Osteocyte (in vitro differentiated cells): ENCODE measurements around the gene AP2B1. TPM values are rescaled to one million over a fixed set of nuclear protein-coding genes. Genes with fewer than 3 reads are reported as not detected.

ENCODE experiments used
- DNase-seq: peaks from one replicate; pipeline ENCODE4 v3.0.0; 2021; ENCODE audit warnings: mixed read lengths; ENCODE audit not compliant: unreplicated experiment; ENCODE audit errors: extremely low spot score
- H3K27ac Mint-ChIP-seq: one replicate; pipeline ENCODE4 v1.8.0; 2021; ENCODE audit warnings: mild to moderate bottlenecking, mixed read lengths; ENCODE audit not compliant: unreplicated experiment
- H3K27me3 Mint-ChIP-seq: one replicate; pipeline ENCODE4 v1.8.0; 2021; ENCODE audit warnings: mixed read lengths; ENCODE audit not compliant: unreplicated experiment
- H3K36me3 Mint-ChIP-seq: one replicate; pipeline ENCODE4 v1.8.0; 2021; ENCODE audit warnings: mixed read lengths; ENCODE audit not compliant: unreplicated experiment
- H3K4me1 Mint-ChIP-seq: one replicate; pipeline ENCODE4 v1.8.0; 2021; ENCODE audit warnings: mixed read lengths; ENCODE audit not compliant: unreplicated experiment
- H3K4me3 Mint-ChIP-seq: one replicate; pipeline ENCODE4 v1.8.0; 2021; ENCODE audit warnings: mild to moderate bottlenecking, moderate library complexity, mixed read lengths; ENCODE audit not compliant: unreplicated experiment
- H3K9me3 Mint-ChIP-seq: one replicate; pipeline ENCODE4 v1.8.0; 2021; ENCODE audit warnings: mixed read lengths; ENCODE audit not compliant: unreplicated experiment
- total RNA-seq: library from RNA; stranded (reverse); gene quantifications from 2 replicates; pipeline ENCODE4 v1.2.1, GENCODE V29; 2021
- TF ChIP-seq, protein P1 (sequence below): fragments of 200-600 bp; sonication (generic); IDR thresholded peaks from 2 replicates; pipeline ENCODE4 v1.5.0; 2021; ENCODE audit warnings: antibody characterized with exemption, mild to moderate bottlenecking, moderate library complexity

The AP2B1 gene
- total RNA-seq, 1 donor from 2014 or later: 201 TPM

DNA sequence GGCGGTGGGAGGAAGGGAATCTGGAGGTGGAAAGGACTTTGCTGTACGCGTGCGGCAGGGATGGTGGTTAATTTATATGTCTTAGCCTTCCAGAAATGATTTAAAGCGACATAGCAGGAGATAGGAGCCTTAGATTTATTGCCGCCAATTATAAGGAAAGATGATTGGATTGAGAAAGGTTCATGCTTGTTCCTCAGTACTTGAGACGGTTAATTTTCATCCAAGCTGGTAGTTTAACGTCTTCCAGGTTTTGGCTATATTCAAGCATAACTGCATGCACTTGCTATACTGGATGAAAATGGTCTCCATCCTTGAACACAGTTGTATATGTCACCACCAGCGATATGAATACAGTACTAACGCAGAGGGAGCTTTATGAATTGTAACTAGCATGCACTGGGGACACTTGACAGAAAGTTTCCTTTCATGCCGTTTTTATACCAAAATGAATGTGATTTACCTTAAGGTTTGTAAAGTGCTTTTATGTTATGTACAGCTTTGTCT, 8.1 kb upstream of the AP2B1 start:
- TF ChIP-seq, protein P1, sequence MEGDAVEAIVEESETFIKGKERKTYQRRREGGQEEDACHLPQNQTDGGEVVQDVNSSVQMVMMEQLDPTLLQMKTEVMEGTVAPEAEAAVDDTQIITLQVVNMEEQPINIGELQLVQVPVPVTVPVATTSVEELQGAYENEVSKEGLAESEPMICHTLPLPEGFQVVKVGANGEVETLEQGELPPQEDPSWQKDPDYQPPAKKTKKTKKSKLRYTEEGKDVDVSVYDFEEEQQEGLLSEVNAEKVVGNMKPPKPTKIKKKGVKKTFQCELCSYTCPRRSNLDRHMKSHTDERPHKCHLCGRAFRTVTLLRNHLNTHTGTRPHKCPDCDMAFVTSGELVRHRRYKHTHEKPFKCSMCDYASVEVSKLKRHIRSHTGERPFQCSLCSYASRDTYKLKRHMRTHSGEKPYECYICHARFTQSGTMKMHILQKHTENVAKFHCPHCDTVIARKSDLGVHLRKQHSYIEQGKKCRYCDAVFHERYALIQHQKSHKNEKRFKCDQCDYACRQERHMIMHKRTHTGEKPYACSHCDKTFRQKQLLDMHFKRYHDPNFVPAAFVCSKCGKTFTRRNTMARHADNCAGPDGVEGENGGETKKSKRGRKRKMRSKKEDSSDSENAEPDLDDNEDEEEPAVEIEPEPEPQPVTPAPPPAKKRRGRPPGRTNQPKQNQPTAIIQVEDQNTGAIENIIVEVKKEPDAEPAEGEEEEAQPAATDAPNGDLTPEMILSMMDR: no peak
- Mint-ChIP-seq H3K27me3 (peaks cover 7% of the 10 kb centered on the region), H3K27ac (peak overlapping the region; percentile 99)

DNA sequence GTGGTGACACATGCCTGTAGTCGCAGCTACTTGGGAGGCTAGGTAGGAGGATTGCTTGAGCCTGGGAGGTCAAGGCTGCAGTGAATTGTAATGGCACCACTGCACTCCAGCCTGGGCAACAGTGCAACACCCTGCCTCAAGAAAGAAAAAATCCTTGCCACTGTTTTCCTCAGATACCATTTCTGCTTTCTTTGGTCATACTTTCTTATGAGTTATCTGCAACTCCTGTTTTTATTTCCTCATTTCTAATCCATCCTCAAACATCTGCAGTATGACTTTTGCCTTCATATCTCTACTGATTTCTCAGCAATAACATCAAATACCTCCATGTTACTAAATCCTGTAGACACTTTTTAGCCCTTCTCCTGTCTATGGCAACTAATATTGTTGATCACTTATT, 3.1 kb upstream of the AP2B1 start:
- Mint-ChIP-seq H3K4me3 (no peak overlapping the region), H3K9me3 (no peaks in the 10 kb centered on the region), H3K27ac (no peak overlapping the region), H3K36me3 (no peaks in the 10 kb centered on the region), H3K27me3 (peaks cover 16% of the 10 kb centered on the region), H3K4me1 (peaks cover 27% of the 10 kb centered on the region)
- DNase-seq: no peak
- TF ChIP-seq, protein P1: no peak

More for the DNA sequence above, 8.1 kb upstream of the AP2B1 start:
- peaks cover 5% of the 10 kb centered on the region for H3K36me3 Mint-ChIP-seq
- DNase-seq: no peak
- H3K4me3 Mint-ChIP-seq: peak overlapping the region; percentile 95
- no peaks in the 10 kb centered on the region for H3K9me3 Mint-ChIP-seq
- peaks cover 25% of the 10 kb centered on the region for H3K4me1 Mint-ChIP-seq

DNA sequence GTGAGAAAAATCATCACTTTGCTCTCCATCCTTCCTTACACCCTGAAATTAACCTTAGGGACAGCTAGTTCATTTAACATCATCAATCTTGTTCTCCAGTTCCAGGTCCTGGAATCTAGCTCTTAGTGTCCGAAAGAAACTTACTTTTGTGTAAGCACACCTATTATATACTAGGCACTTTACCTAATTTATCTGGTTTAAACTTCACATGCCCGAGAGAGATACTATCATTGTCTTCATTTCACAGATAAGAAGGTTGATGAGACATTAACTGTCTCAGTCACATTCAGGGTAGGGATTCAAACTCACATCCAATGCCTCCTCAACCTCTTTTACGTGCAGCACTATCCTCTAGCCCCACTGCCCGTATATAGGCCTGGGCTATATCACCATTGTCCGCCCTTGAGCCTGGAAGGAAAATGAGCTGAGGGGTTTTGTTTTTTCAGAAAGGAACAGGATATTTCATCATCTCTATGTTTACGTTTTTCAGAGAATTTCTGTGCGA, 501 bp upstream of the AP2B1 start:
- H3K4me3 Mint-ChIP-seq: peak overlapping the region; percentile 97
- TF ChIP-seq, protein P1: no peak
- H3K9me3 Mint-ChIP-seq: no peaks in the 10 kb centered on the region
- DNase-seq: no peak
- H3K36me3 Mint-ChIP-seq: no peaks in the 10 kb centered on the region
- peaks cover 16% of the 10 kb centered on the region for H3K27me3 Mint-ChIP-seq
- peak overlapping the region; percentile 99 for H3K27ac Mint-ChIP-seq
- peaks cover 35% of the 10 kb centered on the region for H3K4me1 Mint-ChIP-seq

DNA sequence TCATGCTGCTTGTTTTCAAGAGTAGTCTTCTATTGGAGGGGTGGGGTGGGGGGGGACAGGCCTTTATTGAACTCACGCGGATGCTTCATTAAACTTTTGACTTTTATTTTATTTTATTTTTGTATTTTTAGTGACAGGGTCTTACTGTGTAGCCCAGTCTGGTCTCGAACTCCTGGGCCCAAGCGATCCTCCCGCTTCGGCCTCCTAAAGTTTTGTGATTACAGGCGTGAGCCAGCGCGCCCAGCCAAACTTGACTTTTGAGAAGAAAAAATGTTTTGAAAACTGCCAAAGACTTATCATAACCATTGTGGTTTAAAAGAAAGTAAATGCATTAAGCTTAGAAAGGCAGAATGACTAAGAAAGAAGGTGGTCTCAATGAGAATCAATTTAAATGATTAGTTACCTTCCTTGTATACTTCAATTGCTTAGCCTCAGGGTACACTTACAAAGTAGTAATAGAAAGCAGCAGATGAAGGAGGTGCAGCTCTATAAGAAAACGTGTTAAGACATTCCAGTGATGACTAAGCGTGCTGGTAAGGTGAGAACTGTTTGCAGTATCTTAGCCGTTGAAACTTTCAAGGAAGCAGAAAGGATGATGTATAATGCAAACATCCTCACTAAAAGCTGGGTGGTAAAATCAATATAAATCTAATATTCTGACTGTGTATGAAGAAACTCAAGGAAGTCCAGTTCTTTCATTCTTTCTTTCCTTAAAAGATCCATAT, 1.2 kb downstream of the AP2B1 start:
- H3K36me3 Mint-ChIP-seq: peaks cover 2% of the 10 kb centered on the region
- peak overlapping the region; percentile 97 for H3K4me3 Mint-ChIP-seq
- peaks cover 13% of the 10 kb centered on the region for H3K27me3 Mint-ChIP-seq
- H3K27ac Mint-ChIP-seq: peak overlapping the region; percentile 99
- TF ChIP-seq, protein P1: no peak
- no peaks in the 10 kb centered on the region for H3K9me3 Mint-ChIP-seq
- no peak for DNase-seq
- peaks cover 42% of the 10 kb centered on the region for H3K4me1 Mint-ChIP-seq

DNA sequence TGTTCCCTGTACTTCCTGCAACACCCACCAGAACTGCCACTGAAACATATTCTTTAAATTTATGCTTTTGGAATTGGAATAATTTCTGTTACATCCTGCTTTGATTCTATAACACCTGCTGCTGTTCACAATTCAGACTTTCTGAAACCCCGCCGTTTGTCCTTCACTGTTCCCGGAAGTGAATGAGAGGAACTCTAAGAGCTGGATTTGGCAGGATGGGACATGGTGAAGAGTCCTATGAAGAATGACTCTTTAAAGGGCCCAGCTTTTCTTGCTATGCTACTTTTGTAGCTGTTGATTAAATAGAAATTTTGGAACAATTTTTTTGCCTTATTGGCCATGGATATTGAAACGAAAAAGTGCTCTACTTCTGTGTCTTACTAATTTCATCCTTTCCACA, 8.9 kb downstream of the AP2B1 start:
- Mint-ChIP-seq H3K36me3 (peaks cover 38% of the 10 kb centered on the region), H3K9me3 (no peaks in the 10 kb centered on the region), H3K27ac (no peak overlapping the region), H3K4me3 (no peak overlapping the region), H3K27me3 (no peaks in the 10 kb centered on the region), H3K4me1 (peaks cover 17% of the 10 kb centered on the region)
- TF ChIP-seq, protein P1: no peak
- DNase-seq: no peak
